HG02642 (cell line): Measurements from ENCODE around the gene KMT2A.

Experiments used
- ATAC-seq: cut with Tn5 transposase; IDR thresholded peaks from one replicate; pipeline ENCODE4 v1.9.1; 2021; ENCODE audit warnings: mild to moderate bottlenecking; ENCODE audit not compliant: unreplicated experiment, poor library complexity

KMT2A gene

GRCh38 chr11:118574636-118575035, 138.3 kb downstream of the KMT2A start:
- no peak for ATAC-seq
